Fibroblast of lung (primary cell): ENCODE data around the gene OFD1. TPM values are rescaled to one million over a fixed set of nuclear protein-coding genes. Genes with fewer than 3 reads are reported as not detected.
A peak's percentile ranks its signal among the peaks of the same experiment; 100 is the strongest.

Source experiments
- DNase-seq, 2 donors: peaks; one replicate each; pipeline versions ENCODE4 v3.0.0 to v3.0.0-alpha.2; 2010; ENCODE audit warnings: low read depth in 2 of 2
- H2AFZ ChIP-seq: 2 replicates; pipeline ENCODE4 v1.5.1; 2012; ENCODE audit warnings: low read length, control low read depth, inconsistent platforms
- H3K27ac ChIP-seq: 2 replicates; pipeline ENCODE4 v1.5.1; 2011; ENCODE audit warnings: low read length, control low read depth; ENCODE audit not compliant: insufficient read depth
- H3K27me3 ChIP-seq: 2 replicates; pipeline ENCODE4 v1.5.1; 2011; ENCODE audit warnings: mild to moderate bottlenecking, low read length; ENCODE audit not compliant: control insufficient read depth, insufficient read depth
- H3K36me3 ChIP-seq: 2 replicates; pipeline ENCODE4 v1.5.1; 2011; ENCODE audit warnings: low read length; ENCODE audit not compliant: control insufficient read depth, insufficient read depth
- H3K4me1 ChIP-seq: 2 replicates; pipeline ENCODE4 v1.5.1; 2011; ENCODE audit warnings: low read length; ENCODE audit not compliant: control insufficient read depth, insufficient read depth; ENCODE audit errors: extremely low read depth
- H3K4me2 ChIP-seq: 2 replicates; pipeline ENCODE4 v1.5.1; 2011; ENCODE audit warnings: low read length, control low read depth; ENCODE audit not compliant: insufficient read depth; ENCODE audit errors: extremely low read depth
- H3K4me3 ChIP-seq, 4 experiments: fragments of 200-600 bp in 1 of 4; sonication (generic) in 1 of 4; replicated peaks in 1 of 4; 2 replicates each; pipeline ENCODE4 v1.5.1; 2011 to 2016; ENCODE audit warnings: low read length in 4 of 4, low read depth in 3 of 4, mild to moderate bottlenecking in 3 of 4, control low read depth in 2 of 4, inconsistent platforms in 1 of 4, mixed read lengths in 1 of 4; ENCODE audit not compliant: insufficient read depth in 1 of 4; ENCODE audit errors: control extremely low read depth in 1 of 4
- H3K79me2 ChIP-seq: 2 replicates; pipeline ENCODE4 v1.5.1; 2012; ENCODE audit warnings: mild to moderate bottlenecking, low read length, inconsistent platforms; ENCODE audit not compliant: control insufficient read depth, insufficient read depth
- H3K9ac ChIP-seq: 2 replicates; pipeline ENCODE4 v1.5.1; 2011; ENCODE audit warnings: mild to moderate bottlenecking, low read length, control low read depth; ENCODE audit not compliant: insufficient read depth
- H3K9me3 ChIP-seq: 2 replicates; pipeline ENCODE4 v1.5.1; 2012; ENCODE audit warnings: low read depth, low read length; ENCODE audit not compliant: control insufficient read depth, insufficient read depth
- H4K20me1 ChIP-seq: 2 replicates; pipeline ENCODE4 v1.5.1; 2011; ENCODE audit warnings: low read length; ENCODE audit not compliant: control insufficient read depth, insufficient read depth; ENCODE audit errors: extremely low read depth
- EZH2 ChIP-seq: IDR thresholded peaks from 2 replicates; pipeline ENCODE4 v1.5.1; 2012; ENCODE audit warnings: low read length, control low read depth, mild to moderate bottlenecking; ENCODE audit errors: missing control alignments
- polyA plus RNA-seq, 2 donors: library from polyadenylated mRNA; depleted of rRNA in 1 of 2; stranded (reverse) in 1 of 2; unstranded in 1 of 2; fragments of >200 nt; gene quantifications; 2 replicates each; pipeline ENCODE4 v1.2.1, GENCODE V29; 2011 to 2012; ENCODE audit warnings: missing spikeins in 1 of 2
- total RNA-seq: library from RNA; depleted of rRNA; stranded (reverse); fragments of >200 nt; gene quantifications from 2 replicates; pipeline ENCODE4 v1.2.1, GENCODE V29; 2014
- TF ChIP-seq, protein P1 (sequence below), 2 donors: IDR thresholded peaks in 1 of 2; conservative IDR thresholded peaks in 1 of 2; 1 replicate in 1 of 2; 2 replicates in 1 of 2; pipeline ENCODE4 v1.5.1; 2011 to 2012; ENCODE audit warnings: low read length in 2 of 2, control low read depth in 1 of 2, inconsistent platforms in 1 of 2, low read depth in 1 of 2, mild to moderate bottlenecking in 1 of 2

The OFD1 gene
- total and polyA plus RNA-seq, 2 donors (not counting 1 experiment from before 2014, with no cell fraction given), result 7.6 to 15.5 TPM

GRCh38 chrX:13687203-13687602 lies 47.3 kb upstream of the OFD1 start:
- Histone ChIP-seq H3K4me3 (no peak overlapping the region), H2AFZ (no peak overlapping the region), H3K27me3 (no peaks in the 10 kb centered on the region), H3K9me3 (no peaks in the 10 kb centered on the region), H3K4me1 (no peaks in the 10 kb centered on the region), H3K79me2 (peaks cover 26% of the 10 kb centered on the region), H3K9ac (no peak overlapping the region), H3K27ac (no peak overlapping the region), H3K36me3 (no peaks in the 10 kb centered on the region), H4K20me1 (no peaks in the 10 kb centered on the region), H3K4me2 (no peak overlapping the region)
- no peak for DNase-seq
- TF ChIP-seq, protein P1, sequence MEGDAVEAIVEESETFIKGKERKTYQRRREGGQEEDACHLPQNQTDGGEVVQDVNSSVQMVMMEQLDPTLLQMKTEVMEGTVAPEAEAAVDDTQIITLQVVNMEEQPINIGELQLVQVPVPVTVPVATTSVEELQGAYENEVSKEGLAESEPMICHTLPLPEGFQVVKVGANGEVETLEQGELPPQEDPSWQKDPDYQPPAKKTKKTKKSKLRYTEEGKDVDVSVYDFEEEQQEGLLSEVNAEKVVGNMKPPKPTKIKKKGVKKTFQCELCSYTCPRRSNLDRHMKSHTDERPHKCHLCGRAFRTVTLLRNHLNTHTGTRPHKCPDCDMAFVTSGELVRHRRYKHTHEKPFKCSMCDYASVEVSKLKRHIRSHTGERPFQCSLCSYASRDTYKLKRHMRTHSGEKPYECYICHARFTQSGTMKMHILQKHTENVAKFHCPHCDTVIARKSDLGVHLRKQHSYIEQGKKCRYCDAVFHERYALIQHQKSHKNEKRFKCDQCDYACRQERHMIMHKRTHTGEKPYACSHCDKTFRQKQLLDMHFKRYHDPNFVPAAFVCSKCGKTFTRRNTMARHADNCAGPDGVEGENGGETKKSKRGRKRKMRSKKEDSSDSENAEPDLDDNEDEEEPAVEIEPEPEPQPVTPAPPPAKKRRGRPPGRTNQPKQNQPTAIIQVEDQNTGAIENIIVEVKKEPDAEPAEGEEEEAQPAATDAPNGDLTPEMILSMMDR (conservative IDR thresholded peaks at IDR 0.05 in 1 of 2, IDR thresholded peaks at IDR 0.05 in 1 of 2; ENCODE audit: low read depth in 1 of 2, low read length in 2 of 2), result no peak
- TF ChIP-seq EZH2, result no peak

- TF ChIP-seq, protein P1 (conservative IDR thresholded peaks at IDR 0.05 in 1 of 2, IDR thresholded peaks at IDR 0.05 in 1 of 2; ENCODE audit: low read depth in 1 of 2, low read length in 2 of 2), result no peak
- no peak for TF ChIP-seq EZH2
- H3K9ac ChIP-seq, result no peak overlapping the region
- no peaks in the 10 kb centered on the region for H3K9me3 ChIP-seq
- peak overlapping the region; percentile 69 for H2AFZ ChIP-seq
- peaks cover 38% of the 10 kb centered on the region for H3K79me2 ChIP-seq
- no peaks in the 10 kb centered on the region for H3K27me3 ChIP-seq
- peak overlapping the region; percentile 78 for H3K4me2 ChIP-seq
- no peaks in the 10 kb centered on the region for H3K4me1 ChIP-seq
- H4K20me1 ChIP-seq, result no peaks in the 10 kb centered on the region
- DNase-seq, result no peak
- H3K36me3 ChIP-seq, result no peaks in the 10 kb centered on the region
- H3K4me3 ChIP-seq, result peak overlapping the region; percentile 50 to 88 (median 70)
- no peak overlapping the region for H3K27ac ChIP-seq
These were observed 46.1 kb upstream of the OFD1 start for GRCh38 chrX:13688384-13688957.

- Histone ChIP-seq H3K9me3 (no peaks in the 10 kb centered on the region), H3K4me3 (peak within 1 kb of the TSS; percentile 50 to 88 (median 84)), H3K4me1 (no peaks in the 10 kb centered on the region), H3K27me3 (no peaks in the 10 kb centered on the region), H4K20me1 (no peaks in the 10 kb centered on the region), H3K27ac (peak within 1 kb of the TSS; percentile 87), H3K79me2 (peaks cover 42% of the 10 kb centered on the region), H3K9ac (peak within 1 kb of the TSS; percentile 90), H3K36me3 (no peaks in the 10 kb centered on the region), H3K4me2 (peak within 1 kb of the TSS; percentile 85), H2AFZ (peak within 1 kb of the TSS; percentile 69)
- no peak for TF ChIP-seq EZH2
- TF ChIP-seq, protein P1 (conservative IDR thresholded peaks at IDR 0.05 in 1 of 2, IDR thresholded peaks at IDR 0.05 in 1 of 2; ENCODE audit: low read depth in 1 of 2, low read length in 2 of 2), result no peak
- peak; percentile 62 to 70 for DNase-seq
These were observed 45.4 kb upstream of the OFD1 start, which contains the start of gene RAB9A for GRCh38 chrX:13688958-13689740. TSS of gene RAB9A (plus strand) at chrX:13689128. CDS start at chrX:13708747, 19,619 bp downstream.
